Transverse colon (tissue), 3 donors: ENCODE results near the gene NAT8.
"Not testable (repeated sequence)": the region's sequence is repeated elsewhere in the genome, so short reads cannot be mapped to it uniquely, and the experiment has no call there.

Experiments
- POLR2A ChIP-seq: fragments of 450-650 bp; IDR thresholded peaks from one replicate; pipeline ENCODE4 v1.6.1; 2016; ENCODE audit warnings: antibody characterized with exemption, mild to moderate bottlenecking, moderate library complexity
- TF ChIP-seq, protein P1 (sequence below), 5 experiments: fragments of 200-600 bp in 3 of 5; fragments of 450-650 bp in 2 of 5; sonication (generic) in 3 of 5; IDR thresholded peaks; 1 replicate in 2 of 5; 2 replicates in 3 of 5; pipeline ENCODE4 v1.5.1; 2016 to 2017; ENCODE audit warnings: antibody characterized with exemption in 5 of 5, inconsistent platforms in 3 of 5, mild to moderate bottlenecking in 2 of 5, moderate library complexity in 1 of 5

DNA sequence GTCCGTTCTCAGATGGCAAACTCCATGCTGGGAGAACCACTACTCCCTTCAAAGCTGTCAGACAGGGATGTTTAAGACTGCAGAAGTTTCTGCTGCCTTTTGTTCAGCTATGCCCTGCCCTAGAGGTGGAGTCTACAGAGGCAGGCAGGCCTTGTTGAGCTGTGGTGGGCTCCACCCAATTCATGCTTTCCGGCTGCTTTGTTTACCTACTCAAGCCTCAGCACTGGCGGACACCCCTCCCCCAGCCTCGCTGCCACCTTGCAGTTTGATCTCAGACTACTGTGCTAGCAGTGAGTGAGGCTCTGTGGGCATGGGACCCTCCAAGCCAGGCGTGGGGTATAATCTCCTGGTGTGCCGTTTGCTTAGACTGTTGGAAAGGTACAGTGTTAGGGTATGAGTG is 27.8 kb upstream of the NAT8 start:
- TF ChIP-seq, protein P1, sequence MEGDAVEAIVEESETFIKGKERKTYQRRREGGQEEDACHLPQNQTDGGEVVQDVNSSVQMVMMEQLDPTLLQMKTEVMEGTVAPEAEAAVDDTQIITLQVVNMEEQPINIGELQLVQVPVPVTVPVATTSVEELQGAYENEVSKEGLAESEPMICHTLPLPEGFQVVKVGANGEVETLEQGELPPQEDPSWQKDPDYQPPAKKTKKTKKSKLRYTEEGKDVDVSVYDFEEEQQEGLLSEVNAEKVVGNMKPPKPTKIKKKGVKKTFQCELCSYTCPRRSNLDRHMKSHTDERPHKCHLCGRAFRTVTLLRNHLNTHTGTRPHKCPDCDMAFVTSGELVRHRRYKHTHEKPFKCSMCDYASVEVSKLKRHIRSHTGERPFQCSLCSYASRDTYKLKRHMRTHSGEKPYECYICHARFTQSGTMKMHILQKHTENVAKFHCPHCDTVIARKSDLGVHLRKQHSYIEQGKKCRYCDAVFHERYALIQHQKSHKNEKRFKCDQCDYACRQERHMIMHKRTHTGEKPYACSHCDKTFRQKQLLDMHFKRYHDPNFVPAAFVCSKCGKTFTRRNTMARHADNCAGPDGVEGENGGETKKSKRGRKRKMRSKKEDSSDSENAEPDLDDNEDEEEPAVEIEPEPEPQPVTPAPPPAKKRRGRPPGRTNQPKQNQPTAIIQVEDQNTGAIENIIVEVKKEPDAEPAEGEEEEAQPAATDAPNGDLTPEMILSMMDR (IDR thresholded peaks at IDR 0.05): not testable (repeated sequence)
- TF ChIP-seq POLR2A: not testable (repeated sequence)
